DMS53 treated with DMSO at 0.1 percent for 48 hours (cell line): ENCODE data around the gene CCDC40.
"Not testable (repeated sequence)": the region's sequence is repeated elsewhere in the genome, so short reads cannot be mapped to it uniquely, and the experiment has no call there.

Experiments
- DNase-seq: peaks from one replicate; lab custom pipeline; 2025; ENCODE audit not compliant: unreplicated experiment; lab: John Stamatoyannopoulos, UW

Gene CCDC40

GRCh38 chr17:80036715-80037477, 454 bp downstream of the CCDC40 start:
- peak; percentile 24 for DNase-seq

GRCh38 chr17:80043963-80044362, 7.5 kb downstream of the CCDC40 start:
- DNase-seq, result no peak

- no peak for DNase-seq
These were observed 9.3 kb downstream of the CCDC40 start for GRCh38 chr17:80045703-80046102.

- DNase-seq, result not testable (repeated sequence)
These were observed 10.3 kb downstream of the CCDC40 start for GRCh38 chr17:80046709-80047108.

- DNase-seq, result peak; percentile 44
These were observed 10.7 kb downstream of the CCDC40 start for GRCh38 chr17:80047176-80047575.

- no peak for DNase-seq
These were observed 13.5 kb downstream of the CCDC40 start for GRCh38 chr17:80049986-80050385.

GRCh38 chr17:80050706-80051105, 14.3 kb downstream of the CCDC40 start:
- no peak for DNase-seq

GRCh38 chr17:80051681-80052080, 15.2 kb downstream of the CCDC40 start:
- no peak for DNase-seq

- DNase-seq, result no peak
These were observed 16.7 kb downstream of the CCDC40 start for GRCh38 chr17:80053102-80053501.

- DNase-seq, result no peak
These were observed 19.2 kb downstream of the CCDC40 start for GRCh38 chr17:80055597-80055996.

- no peak for DNase-seq
These were observed 22.0 kb downstream of the CCDC40 start for GRCh38 chr17:80058311-80058955.

- no peak for DNase-seq
These were observed 24.2 kb downstream of the CCDC40 start for GRCh38 chr17:80060644-80061043.

- DNase-seq, result no peak
These were observed 25.0 kb downstream of the CCDC40 start for GRCh38 chr17:80061421-80061820.

GRCh38 chr17:80063830-80064585, 27.6 kb downstream of the CCDC40 start:
- DNase-seq, result peak; percentile 78

- DNase-seq, result no peak
These were observed 28.3 kb downstream of the CCDC40 start for GRCh38 chr17:80064696-80065095.

GRCh38 chr17:80065478-80066170, 29.2 kb downstream of the CCDC40 start:
- DNase-seq, result no peak

GRCh38 chr17:80067393-80067986, 31.0 kb downstream of the CCDC40 start:
- DNase-seq, result no peak

GRCh38 chr17:80068301-80069222, 32.1 kb downstream of the CCDC40 start:
- DNase-seq, result no peak

GRCh38 chr17:80070375-80071115, 34.1 kb downstream of the CCDC40 start:
- no peak for DNase-seq
